HCT116 (cell line): ENCODE measurements around the gene GPR146. TPM values are rescaled to one million over a fixed set of nuclear protein-coding genes. Genes with fewer than 3 reads are reported as not detected.

ENCODE experiments used
- ATAC-seq: fragments of 200-7000 bp; cut with Tn5 transposase; 2 replicates; pipeline ENCODE4 v1.9.1; 2020; ENCODE audit warnings: mild to moderate bottlenecking, moderate library complexity
- BruUV-seq: library from RNA; stranded (reverse); fragments of 400-500 nt; replicated peaks from 2 replicates; lab custom pipeline; 2021; lab: Mats Ljungman, UMichigan
- CTCF ChIA-PET: fragments of 300-600 bp; sonication (Branson Sonifier 250); formaldehyde crosslinking; loops from one replicate; lab custom pipeline; 2021; ENCODE audit warnings: antibody characterized with exemption; lab: Charles Lee
- POLR2A ChIA-PET: fragments of 300-600, 350-600 bp; sonication (Branson Sonifier 250); formaldehyde crosslinking; loops from one replicate; lab custom pipeline; 2021; ENCODE audit warnings: antibody characterized with exemption; lab: Charles Lee
- RAD21 ChIA-PET, 2 experiments: fragments of 300-600 bp; sonication (Branson Sonifier 250); formaldehyde crosslinking; loops; one replicate each; lab custom pipeline; 2023; ENCODE audit warnings: low total read pairs in 2 of 2; ENCODE audit not compliant: uncharacterized antibody in 2 of 2, unreplicated experiment in 2 of 2, low non-redundant PET in 1 of 2; lab: Charles Lee
- DNase-seq: peaks from one replicate; pipeline ENCODE4 v3.0.0-alpha.2; 2010; ENCODE audit warnings: low read depth, low spot score
- H2AFZ ChIP-seq: fragments of 200-600 bp; shearing (Covaris generic), sonication (generic); 2 replicates; pipeline ENCODE4 v1.6.1; 2017; ENCODE audit warnings: low read depth, mixed run types, mixed read lengths, antibody characterized with exemption, low read length; ENCODE audit not compliant: poor library complexity, severe bottlenecking
- H3K27ac ChIP-seq: 2 replicates; pipeline ENCODE4 v1.5.1; 2012; ENCODE audit warnings: low read depth, low read length
- H3K27me3 ChIP-seq: fragments of 200-600 bp; sonication (generic); 2 replicates; pipeline ENCODE4 v1.6.1; 2016; ENCODE audit warnings: mixed run types, low read length, mixed read lengths; ENCODE audit not compliant: insufficient read depth
- H3K36me3 ChIP-seq, 2 experiments: fragments of 200-500 bp in 1 of 2; fragments of 200-600 bp in 1 of 2; sonication (Bioruptor generic) in 1 of 2; sonication (generic) in 1 of 2; 2 replicates each; pipeline versions ENCODE4 v1.5.1 to v1.6.1; 2014 to 2016; ENCODE audit warnings: low read length in 2 of 2, inconsistent platforms in 1 of 2, mixed read lengths in 1 of 2, mixed run types in 1 of 2; ENCODE audit not compliant: insufficient read depth in 2 of 2, control insufficient read depth in 1 of 2
- H3K4me1 ChIP-seq, 2 experiments: fragments of 200-600 bp in 1 of 2; sonication (generic) in 1 of 2; 2 replicates each; pipeline versions ENCODE4 v1.5.1 to v1.6.1; 2012 to 2017; ENCODE audit warnings: low read length in 2 of 2, inconsistent platforms in 1 of 2, mild to moderate bottlenecking in 1 of 2, mixed read lengths in 1 of 2, mixed run types in 1 of 2, moderate library complexity in 1 of 2; ENCODE audit not compliant: insufficient read depth in 2 of 2, control insufficient read depth in 1 of 2
- H3K4me2 ChIP-seq: fragments of 200-600 bp; sonication (generic); 2 replicates; pipeline ENCODE4 v1.6.1; 2017; ENCODE audit warnings: mixed run types, low read length, mixed read lengths
- H3K4me3 ChIP-seq, 2 experiments: fragments of 200-600 bp in 1 of 2; sonication (generic) in 1 of 2; replicated peaks in 1 of 2; 2 replicates each; pipeline ENCODE4 v1.5.1; 2011 to 2016; ENCODE audit warnings: low read length in 2 of 2, control low read depth in 1 of 2, low read depth in 1 of 2, mild to moderate bottlenecking in 1 of 2, mixed read lengths in 1 of 2, mixed run types in 1 of 2
- H3K79me2 ChIP-seq: fragments of 200-600 bp; sonication (generic); 2 replicates; pipeline ENCODE4 v1.6.1; 2017; ENCODE audit warnings: mild to moderate bottlenecking, mixed run types, low read length, moderate library complexity, mixed read lengths; ENCODE audit not compliant: insufficient read depth
- H3K9ac ChIP-seq: fragments of 200-600 bp; sonication (generic); 2 replicates; pipeline ENCODE4 v1.6.1; 2016; ENCODE audit warnings: low read length, mixed read lengths
- H3K9me2 ChIP-seq: fragments of 200-600 bp; sonication (generic), shearing (Covaris generic); 2 replicates; pipeline ENCODE4 v1.6.1; 2017; ENCODE audit warnings: mixed run types, mild to moderate bottlenecking, moderate library complexity; ENCODE audit not compliant: insufficient read depth
- H3K9me3 ChIP-seq, 2 experiments: fragments of 200-500 bp in 1 of 2; fragments of 200-600 bp in 1 of 2; sonication (Bioruptor generic) in 1 of 2; sonication (generic) in 1 of 2; 2 replicates each; pipeline ENCODE4 v1.6.1; 2014 to 2017; ENCODE audit warnings: low read length in 2 of 2, mixed read lengths in 2 of 2, inconsistent platforms in 1 of 2, low read depth in 1 of 2, mild to moderate bottlenecking in 1 of 2, mixed run types in 1 of 2, moderate library complexity in 1 of 2; ENCODE audit not compliant: control insufficient read depth in 1 of 2, insufficient read depth in 1 of 2
- H4K20me1 ChIP-seq: fragments of 200-600 bp; sonication (generic), shearing (Covaris generic); 2 replicates; pipeline ENCODE4 v1.6.1; 2017; ENCODE audit warnings: mixed run types, mild to moderate bottlenecking, moderate library complexity; ENCODE audit not compliant: insufficient read depth
- CEBPB ChIP-seq: IDR thresholded peaks from 2 replicates; pipeline ENCODE4 v1.6.1; 2012; ENCODE audit warnings: low read depth
- CTCF ChIP-seq, 3 experiments: fragments of 200-600 bp in 1 of 3; sonication (generic) in 1 of 3; IDR thresholded peaks in 2 of 3; conservative IDR thresholded peaks in 1 of 3; 2 replicates each; pipeline ENCODE4 v1.5.1; 2012 to 2017; ENCODE audit warnings: low read depth in 2 of 3, low read length in 2 of 3, antibody characterized with exemption in 1 of 3, borderline replicate concordance in 1 of 3, control low read depth in 1 of 3, mild to moderate bottlenecking in 1 of 3, mixed read lengths in 1 of 3, mixed run types in 1 of 3, moderate library complexity in 1 of 3; ENCODE audit not compliant: insufficient read depth in 1 of 3
- EZH2 ChIP-seq: fragments of 200-600 bp; sonication (generic); IDR thresholded peaks from 2 replicates; pipeline ENCODE4 v1.6.1; 2017; ENCODE audit warnings: antibody characterized with exemption, mixed run types
- EZH2phosphoT487 ChIP-seq: fragments of 200-600 bp; IDR thresholded peaks from 2 replicates; pipeline ENCODE4 v1.6.1; 2018; ENCODE audit warnings: antibody characterized with exemption, borderline replicate concordance
- FOSL1 ChIP-seq: IDR thresholded peaks from 2 replicates; pipeline ENCODE4 v1.6.1; 2012; ENCODE audit warnings: low read depth
- JUND ChIP-seq: IDR thresholded peaks from 2 replicates; pipeline ENCODE4 v1.6.1; 2012
- POLR2A ChIP-seq: IDR thresholded peaks from 2 replicates; pipeline ENCODE4 v1.7.0; 2011; ENCODE audit warnings: borderline replicate concordance; ENCODE audit not compliant: insufficient read depth, insufficient read length; ENCODE audit errors: extremely low read depth
- SIN3A ChIP-seq: IDR thresholded peaks from 2 replicates; pipeline ENCODE4 v1.6.1; 2012; ENCODE audit warnings: low read depth
- SP1 ChIP-seq: IDR thresholded peaks from 2 replicates; pipeline ENCODE4 v1.6.1; 2012; ENCODE audit warnings: low read depth
- SRF ChIP-seq: IDR thresholded peaks from 2 replicates; pipeline ENCODE4 v1.6.1; 2012; ENCODE audit warnings: low read depth
- YY1 ChIP-seq: IDR thresholded peaks from 2 replicates; pipeline ENCODE4 v1.6.1; 2011; ENCODE audit warnings: low read length, low read depth, moderate library complexity, mild to moderate bottlenecking; ENCODE audit not compliant: insufficient replicate concordance; ENCODE audit errors: extremely low read depth
- ZFX ChIP-seq: fragments of 450-650 bp; IDR thresholded peaks from 2 replicates; pipeline ENCODE4 v1.6.1; 2017
- ZNF274 ChIP-seq: fragments of 200-500 bp; sonication (Bioruptor generic); IDR thresholded peaks from 2 replicates; pipeline ENCODE4 v1.6.1; 2014; ENCODE audit warnings: mild to moderate bottlenecking, low read depth, low read length, inconsistent platforms
- intact Hi-C: fragments of 100-400 bp; cut with micrococcal nuclease; formaldehyde crosslinking; loops from 2 replicates; pipeline ENCODE4 v1.10.0; 2022
- total RNA-seq: library from RNA; stranded (reverse); gene quantifications from one replicate; pipeline ENCODE4 v1.2.1, GENCODE V29; 2021; ENCODE audit not compliant: unreplicated experiment

Gene GPR146
- total RNA-seq, 1 experiment from 2014 or later, result 2.4 TPM

- intact Hi-C loops, result loop anchor here (10.0 kb wide), 1 partner anchor 161 kb away; no protein-coding TSS in a partner anchor
- ATAC-seq (no peak), DNase-seq (no peak)
- BruUV-seq, result no TSS peak
- ChIA-PET RAD21 (interaction anchor here (0.7 to 1.4 kb wide), 4 partner anchors 9 to 84 kb away, joined by 4 to 11 read pairs (median 10); no protein-coding TSS in a partner anchor), CTCF (interaction anchor here (1.0 to 2.6 kb wide), 6 partner anchors 9 to 78 kb away, joined by 4 to 69 read pairs (median 6); no protein-coding TSS in a partner anchor), POLR2A (no interaction called here)
- Histone ChIP-seq H3K9me3 (peaks cover 0 to 4% of the 10 kb centered on the region in 2 experiments; a peak in 1 of 4 replicates), H3K4me2 (no peak overlapping the region), H3K36me3 (no peaks in the 10 kb centered on the region), H3K4me1 (0 out of 4 replicates have a peak, but pooled peaks cover 0 to 2% of the 10 kb centered on the region in 2 experiments), H3K27ac (no peak overlapping the region), H3K9ac (no peak overlapping the region), H3K27me3 (no peaks in the 10 kb centered on the region), H4K20me1 (no peaks in the 10 kb centered on the region), H3K4me3 (no peak overlapping the region), H2AFZ (no peak overlapping the region), H3K9me2 (no peaks in the 10 kb centered on the region), H3K79me2 (no peaks in the 10 kb centered on the region)
- TF ChIP-seq SRF (no peak), POLR2A (no peak), EZH2 (no peak), JUND (no peak), CEBPB (no peak), CTCF (IDR thresholded peaks at IDR 0.05 in 2 of 3, conservative IDR thresholded peaks at IDR 0.05 in 1 of 3; ENCODE audit: borderline replicate concordance in 1 of 3, insufficient read depth in 1 of 3, low read depth in 2 of 3, low read length in 2 of 3) (no peak), SP1 (no peak), ZFX (no peak), EZH2phosphoT487 (no peak), FOSL1 (no peak), YY1 (no peak), SIN3A (no peak), ZNF274 (no peak)
Observed at GRCh38 chr7:1066242-1066588, 21.9 kb downstream of the GPR146 start.
